GM12801 (cell line): ENCODE measurements around the gene ZFHX2.

Experiments
- TF ChIP-seq, protein P1 (sequence below): IDR thresholded peaks from one replicate; pipeline ENCODE4 v1.5.1; 2011; ENCODE audit warnings: control low read depth; ENCODE audit not compliant: insufficient read length; ENCODE audit errors: extremely low read depth

Gene ZFHX2

DNA sequence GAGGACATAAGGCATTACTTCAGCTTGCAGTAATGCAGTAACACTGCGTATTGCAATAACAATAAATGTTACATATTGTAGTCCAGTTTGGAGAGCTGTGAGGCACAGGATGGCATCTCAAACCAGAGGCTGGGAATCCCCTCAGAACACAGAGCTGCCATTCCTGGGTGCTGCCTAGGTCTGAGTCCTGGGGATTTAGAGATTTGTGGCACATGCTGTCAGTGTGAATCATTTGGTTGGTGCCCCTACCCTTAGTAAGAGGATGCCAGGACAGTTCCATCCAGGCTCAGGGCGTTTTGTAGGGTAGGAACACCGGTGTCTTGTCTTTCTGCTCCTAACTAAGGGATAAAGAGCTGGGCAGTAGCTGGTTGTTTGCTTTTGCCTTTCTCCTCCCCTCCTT, 22.5 kb downstream of the ZFHX2 start:
- TF ChIP-seq, protein P1, sequence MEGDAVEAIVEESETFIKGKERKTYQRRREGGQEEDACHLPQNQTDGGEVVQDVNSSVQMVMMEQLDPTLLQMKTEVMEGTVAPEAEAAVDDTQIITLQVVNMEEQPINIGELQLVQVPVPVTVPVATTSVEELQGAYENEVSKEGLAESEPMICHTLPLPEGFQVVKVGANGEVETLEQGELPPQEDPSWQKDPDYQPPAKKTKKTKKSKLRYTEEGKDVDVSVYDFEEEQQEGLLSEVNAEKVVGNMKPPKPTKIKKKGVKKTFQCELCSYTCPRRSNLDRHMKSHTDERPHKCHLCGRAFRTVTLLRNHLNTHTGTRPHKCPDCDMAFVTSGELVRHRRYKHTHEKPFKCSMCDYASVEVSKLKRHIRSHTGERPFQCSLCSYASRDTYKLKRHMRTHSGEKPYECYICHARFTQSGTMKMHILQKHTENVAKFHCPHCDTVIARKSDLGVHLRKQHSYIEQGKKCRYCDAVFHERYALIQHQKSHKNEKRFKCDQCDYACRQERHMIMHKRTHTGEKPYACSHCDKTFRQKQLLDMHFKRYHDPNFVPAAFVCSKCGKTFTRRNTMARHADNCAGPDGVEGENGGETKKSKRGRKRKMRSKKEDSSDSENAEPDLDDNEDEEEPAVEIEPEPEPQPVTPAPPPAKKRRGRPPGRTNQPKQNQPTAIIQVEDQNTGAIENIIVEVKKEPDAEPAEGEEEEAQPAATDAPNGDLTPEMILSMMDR, result no peak

DNA sequence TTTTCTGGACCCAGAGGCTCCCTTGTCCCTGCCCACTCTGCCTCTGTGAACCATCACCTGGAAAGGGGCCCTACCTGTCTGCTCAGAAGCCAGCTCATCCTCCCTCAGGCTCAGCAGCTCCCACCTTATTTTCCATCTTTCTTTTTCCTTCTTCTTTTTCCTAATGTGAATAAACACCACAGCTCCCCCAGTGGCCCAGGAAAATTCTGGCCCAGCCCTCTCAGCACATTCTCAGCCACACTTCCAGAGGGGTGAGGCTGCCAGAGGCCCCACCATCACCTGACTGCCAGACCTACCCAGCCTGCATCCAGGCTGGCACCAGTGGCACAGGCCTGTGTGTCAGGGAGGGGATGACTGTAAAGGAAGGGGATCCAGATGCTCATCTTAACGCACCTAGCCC, 23.0 kb downstream of the ZFHX2 start:
- TF ChIP-seq, protein P1, result no peak

DNA sequence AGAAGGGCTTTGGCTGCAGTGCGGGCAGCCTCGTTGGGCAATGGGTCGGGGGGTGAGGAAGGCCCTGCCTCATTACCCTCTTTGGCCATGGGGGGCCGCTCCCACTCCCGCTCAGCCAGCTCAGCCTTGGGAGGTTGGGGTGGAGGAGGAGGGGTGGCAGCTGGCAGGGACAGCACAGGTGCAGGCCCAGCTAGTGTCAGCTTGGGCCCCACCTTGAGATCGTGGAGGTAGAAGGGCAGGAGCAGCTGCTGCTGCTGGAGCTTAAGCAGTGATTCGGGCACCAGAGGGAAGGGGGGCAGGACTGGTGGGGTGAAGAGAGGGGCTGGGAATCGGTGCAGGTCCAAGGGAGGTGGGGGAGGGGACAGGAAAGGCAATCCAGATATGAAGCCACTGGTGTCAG, 26.0 kb downstream of the ZFHX2 start:
- TF ChIP-seq, protein P1, result no peak

DNA sequence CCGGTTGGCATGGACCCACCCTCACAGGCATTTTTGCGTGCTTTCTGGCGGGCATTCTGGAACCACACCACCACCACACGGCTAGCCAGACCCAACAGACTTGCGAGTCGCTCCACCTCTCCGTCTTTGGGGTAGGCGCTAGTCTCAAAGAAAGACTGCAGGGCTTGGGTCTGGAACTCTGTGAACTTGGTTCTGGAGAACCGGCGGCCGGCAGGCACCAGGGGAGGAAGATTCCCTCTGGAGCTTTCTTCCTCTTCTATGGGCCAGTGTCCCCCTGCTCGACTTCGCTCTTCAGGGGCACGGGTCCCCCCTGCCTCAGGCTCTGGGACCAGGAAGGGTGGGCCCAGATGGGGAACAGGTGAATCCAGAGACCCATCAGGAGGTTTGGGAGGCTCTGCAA, 26.6 kb downstream of the ZFHX2 start:
- TF ChIP-seq, protein P1, result no peak

DNA sequence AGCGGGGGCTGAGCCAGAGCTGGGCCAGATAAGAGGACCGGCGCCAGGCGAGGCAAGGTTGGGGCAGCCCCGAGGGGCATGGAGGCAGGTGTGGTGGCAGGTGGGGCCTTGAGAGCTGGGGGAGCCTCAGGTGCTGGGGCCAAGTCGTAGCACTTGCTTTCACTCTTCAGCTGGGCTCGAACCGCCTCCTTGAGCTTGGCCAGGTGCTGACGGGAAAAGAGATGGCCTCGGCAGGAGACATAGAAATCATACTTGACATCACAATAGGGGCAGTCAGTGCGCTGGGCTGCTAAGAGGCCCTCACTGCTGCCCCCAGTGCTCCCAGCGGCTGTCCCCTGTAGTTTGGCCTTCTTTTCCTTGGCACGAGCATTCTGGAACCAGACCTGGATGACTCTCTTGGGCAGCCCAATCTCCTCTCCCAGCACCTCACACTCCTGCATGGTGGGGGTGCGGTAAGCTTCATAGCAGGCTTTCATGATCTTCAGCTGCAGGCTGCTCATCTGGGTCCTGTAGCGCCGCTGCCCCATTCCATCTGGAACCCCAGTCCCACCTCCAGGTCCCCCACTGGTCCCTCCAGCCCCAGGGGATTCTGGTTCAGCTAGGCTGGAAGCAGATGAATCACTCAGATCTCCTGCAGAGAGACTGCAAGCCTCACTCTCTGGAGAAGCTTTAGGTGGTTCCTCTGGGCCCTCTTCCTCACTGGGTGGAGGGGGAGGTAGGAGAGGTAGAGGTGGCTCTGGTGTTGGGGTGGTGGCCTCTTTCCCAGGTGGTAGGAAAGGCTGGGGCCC, 28.1 kb downstream of the ZFHX2 start:
- TF ChIP-seq, protein P1, result no peak

DNA sequence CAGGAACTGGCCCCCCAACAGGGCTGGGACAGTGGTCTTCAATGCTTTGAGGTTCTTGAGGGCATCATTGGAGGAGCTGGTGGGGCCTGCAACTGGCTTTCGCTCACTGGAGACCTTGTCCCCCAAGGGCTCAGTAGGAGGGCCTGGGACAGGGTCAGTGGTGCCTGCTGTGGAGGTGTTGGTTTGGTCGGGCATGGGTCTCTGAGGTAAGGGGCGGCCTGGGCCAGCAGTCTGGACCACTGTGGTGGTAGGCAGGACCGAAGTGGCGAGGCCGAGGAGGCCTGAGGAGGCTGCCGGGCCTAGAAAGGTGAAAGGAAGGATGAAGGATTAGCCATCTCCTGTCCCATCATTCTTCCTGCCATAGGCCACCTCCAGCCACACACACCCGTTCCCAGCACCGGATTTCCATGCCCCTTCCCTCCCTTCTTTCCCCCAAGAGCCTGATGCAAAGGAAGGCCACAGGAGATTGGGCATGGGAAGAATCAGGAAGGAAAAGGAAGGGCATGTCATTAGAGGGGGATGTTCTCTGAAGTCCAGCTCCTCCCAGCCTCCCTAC, 28.8 kb downstream of the ZFHX2 start:
- TF ChIP-seq, protein P1, result no peak

DNA sequence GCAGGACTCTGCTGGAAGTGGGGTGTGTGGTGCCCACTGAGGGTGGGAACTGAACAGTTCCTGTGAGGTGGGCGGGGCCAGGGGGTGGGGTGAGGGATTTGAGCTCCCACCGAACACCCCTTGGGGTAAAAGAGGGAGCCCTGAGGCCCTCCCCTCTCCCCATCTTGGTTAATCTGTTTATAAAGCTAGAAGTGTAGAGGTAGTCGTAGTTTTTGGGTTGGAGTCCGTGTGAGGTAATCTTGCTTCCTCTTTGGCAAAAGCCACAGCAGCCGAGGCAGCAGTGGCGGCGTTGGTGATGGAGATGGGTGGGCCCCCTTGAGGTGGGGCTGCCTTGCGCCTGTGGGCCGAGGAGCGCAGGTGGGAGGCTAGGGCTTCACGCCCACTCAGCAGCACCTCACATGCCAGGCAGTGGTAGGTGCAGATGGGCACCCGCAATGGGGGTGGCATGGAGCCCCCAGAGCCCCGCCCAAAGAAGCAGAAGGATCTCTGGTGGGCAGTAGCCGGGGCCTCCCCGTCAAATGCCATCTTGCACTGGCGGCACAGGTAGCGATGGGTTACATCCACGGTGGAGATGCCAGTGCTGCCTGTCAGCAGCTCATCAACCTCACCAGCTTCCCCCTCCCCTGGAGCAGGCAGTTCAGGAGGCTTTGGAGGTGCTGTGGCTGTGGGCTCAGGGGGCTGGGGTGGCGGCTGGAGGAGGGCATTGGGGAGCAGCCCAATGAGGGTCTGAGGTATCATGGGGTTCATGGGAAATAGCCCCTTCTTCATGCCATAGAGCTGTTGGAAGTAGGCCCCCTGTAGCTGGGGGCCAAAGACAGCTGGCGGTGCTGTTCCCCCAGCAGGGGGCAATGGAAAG, 29.6 kb downstream of the ZFHX2 start:
- TF ChIP-seq, protein P1, result no peak
